ENCODE results near the gene TFDP1.

DNA sequence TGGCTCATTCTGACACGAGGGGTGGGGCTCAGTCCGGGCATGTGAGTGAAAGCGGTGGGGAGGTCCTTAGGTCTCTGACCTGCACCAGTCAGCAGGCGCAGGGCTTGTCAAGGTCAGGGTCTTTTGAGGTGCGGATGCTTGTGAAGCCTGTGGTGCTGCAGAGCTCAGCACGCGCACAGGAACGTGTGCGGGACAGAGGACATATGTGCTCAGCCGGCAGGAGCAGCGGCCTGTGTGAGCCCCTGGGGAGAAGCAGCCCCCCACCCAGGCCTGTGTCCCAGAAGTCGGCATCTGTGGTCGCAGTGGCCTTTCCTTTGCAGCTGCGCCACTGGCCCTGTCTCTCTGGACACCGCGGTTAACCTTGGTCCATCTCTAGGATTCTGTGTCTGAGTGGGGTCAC, 42.6 kb downstream of the TFDP1 start:
- TF ChIP-seq CTCF (IDR thresholded peaks at IDR 0.05) (no peak), POLR2A (IDR thresholded peaks at IDR 0.05) (no peak), EP300 (IDR thresholded peaks at IDR 0.05) (no peak)

Data from sigmoid colon (tissue), 4 donors.